GM12873 (cell line): Measurements from ENCODE around the gene CDC14A.

Experiments used
- TF ChIP-seq, protein P1 (sequence below): IDR thresholded peaks from 2 replicates; pipeline ENCODE4 v1.5.1; 2012; ENCODE audit warnings: low read depth, mild to moderate bottlenecking, moderate library complexity, low read length, control low read depth; ENCODE audit not compliant: insufficient read depth; ENCODE audit errors: missing control alignments

Gene CDC14A

GRCh38 chr1:100323419-100324106 lies 28.7 kb upstream of the CDC14A start:
- TF ChIP-seq, protein P1, sequence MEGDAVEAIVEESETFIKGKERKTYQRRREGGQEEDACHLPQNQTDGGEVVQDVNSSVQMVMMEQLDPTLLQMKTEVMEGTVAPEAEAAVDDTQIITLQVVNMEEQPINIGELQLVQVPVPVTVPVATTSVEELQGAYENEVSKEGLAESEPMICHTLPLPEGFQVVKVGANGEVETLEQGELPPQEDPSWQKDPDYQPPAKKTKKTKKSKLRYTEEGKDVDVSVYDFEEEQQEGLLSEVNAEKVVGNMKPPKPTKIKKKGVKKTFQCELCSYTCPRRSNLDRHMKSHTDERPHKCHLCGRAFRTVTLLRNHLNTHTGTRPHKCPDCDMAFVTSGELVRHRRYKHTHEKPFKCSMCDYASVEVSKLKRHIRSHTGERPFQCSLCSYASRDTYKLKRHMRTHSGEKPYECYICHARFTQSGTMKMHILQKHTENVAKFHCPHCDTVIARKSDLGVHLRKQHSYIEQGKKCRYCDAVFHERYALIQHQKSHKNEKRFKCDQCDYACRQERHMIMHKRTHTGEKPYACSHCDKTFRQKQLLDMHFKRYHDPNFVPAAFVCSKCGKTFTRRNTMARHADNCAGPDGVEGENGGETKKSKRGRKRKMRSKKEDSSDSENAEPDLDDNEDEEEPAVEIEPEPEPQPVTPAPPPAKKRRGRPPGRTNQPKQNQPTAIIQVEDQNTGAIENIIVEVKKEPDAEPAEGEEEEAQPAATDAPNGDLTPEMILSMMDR: no peak

DNA sequence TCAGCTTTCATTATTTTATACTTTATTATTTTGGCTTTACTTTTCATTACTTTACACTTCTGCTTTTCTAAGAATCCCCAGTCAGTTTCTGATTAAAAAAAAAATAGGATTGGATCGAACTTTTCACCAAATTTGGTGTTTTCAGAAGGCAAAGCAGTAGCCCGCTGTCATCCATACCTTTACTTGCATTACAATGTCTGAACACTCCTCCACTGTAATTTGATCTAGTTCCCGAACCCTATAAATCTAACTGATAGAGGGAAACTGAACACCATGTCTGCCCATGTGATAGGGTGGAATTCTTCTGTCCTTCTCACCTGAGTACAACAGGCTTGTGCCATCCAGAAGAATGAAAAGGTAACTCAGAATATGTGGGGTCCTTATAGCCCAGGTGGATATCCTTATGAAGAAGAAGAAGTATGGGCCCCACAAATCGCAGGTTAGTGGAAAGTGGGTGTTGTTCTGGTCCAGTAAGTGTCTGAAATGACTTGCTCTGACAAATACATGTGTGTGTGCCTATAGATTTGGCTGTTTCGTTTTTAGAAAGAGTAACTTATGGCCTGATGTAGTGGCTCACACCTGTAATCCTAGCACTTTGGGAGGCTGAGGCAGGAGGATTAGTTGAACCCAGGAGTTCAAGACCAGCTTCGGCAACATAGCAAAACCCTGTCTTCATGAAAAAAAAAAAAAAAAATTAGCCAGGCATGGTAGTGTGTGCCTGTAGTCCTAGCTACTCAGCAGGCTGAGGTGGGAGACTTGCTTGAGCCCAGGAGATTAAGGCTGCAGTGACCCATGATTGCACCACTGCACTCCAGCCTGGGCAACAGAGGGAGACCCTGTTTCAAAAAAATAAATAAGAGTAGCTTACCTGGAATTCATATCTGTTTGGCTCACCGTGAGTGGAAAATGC lies 26.6 kb upstream of the CDC14A start:
- TF ChIP-seq, protein P1: no peak

GRCh38 chr1:100328133-100328532 lies 24.2 kb upstream of the CDC14A start:
- TF ChIP-seq, protein P1: no peak

DNA sequence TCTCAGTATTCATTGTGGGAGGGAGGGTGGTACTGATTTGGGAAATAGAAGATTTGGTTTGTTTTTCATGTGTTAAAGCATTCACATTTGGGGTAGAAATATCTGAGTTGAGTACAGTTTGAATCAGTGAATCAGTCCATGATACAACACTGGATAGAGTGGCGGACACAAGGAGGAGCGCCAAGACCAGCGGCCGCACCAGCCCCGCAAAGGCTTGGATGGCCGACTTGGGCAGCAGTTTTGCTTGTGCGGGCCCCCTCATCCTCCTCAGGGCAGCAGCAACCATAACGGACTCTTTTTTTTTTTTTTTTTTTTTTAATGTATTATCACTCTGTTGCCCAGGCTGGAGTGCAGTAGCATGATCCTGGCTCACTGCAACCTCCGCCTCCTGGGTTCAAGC lies 20.0 kb upstream of the CDC14A start:
- TF ChIP-seq, protein P1: no peak

DNA sequence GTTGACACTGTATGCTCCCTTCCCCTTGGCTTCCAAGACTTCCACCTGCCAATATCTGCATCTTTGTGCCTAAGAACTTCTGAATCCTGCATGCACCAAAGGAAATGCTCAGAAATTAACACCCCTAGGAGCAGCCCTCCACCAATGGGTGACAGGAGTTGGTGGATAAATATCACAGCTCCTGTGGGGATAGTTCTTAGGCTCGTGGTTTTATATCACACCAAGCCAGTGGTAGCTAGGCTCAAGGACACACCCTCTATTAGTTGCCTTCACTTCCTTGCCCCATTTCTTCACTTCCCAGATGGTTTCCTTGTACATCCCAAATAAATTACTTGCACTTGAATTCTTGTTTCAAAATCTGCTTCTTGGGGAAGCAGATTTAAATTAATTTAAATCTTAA lies 16.9 kb upstream of the CDC14A start:
- TF ChIP-seq, protein P1: no peak

DNA sequence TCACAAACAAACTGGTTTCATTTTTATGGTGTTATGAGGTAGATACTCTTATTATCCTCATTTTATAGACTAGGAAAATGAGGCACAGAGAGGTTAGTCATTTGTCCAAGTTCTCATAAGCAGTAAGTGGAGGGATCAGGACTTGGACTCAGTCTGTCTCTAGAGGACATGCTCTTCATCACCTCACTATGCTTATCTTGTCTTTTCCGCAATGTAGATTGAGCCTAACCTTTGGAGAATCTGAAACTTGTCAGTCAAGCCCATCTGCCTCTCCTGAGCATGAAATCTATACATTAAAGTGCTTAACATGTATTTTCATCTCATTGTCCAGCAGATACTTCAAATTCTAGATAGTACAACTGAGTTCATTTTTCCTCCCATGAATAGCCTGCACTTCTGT lies 11.8 kb upstream of the CDC14A start:
- TF ChIP-seq, protein P1: no peak

- TF ChIP-seq, protein P1: no peak
These were observed 10.0 kb upstream of the CDC14A start for GRCh38 chr1:100342348-100342747.
